Measurements from ENCODE around the gene PGGT1B. TPM values are rescaled to one million over a fixed set of nuclear protein-coding genes. Genes with fewer than 3 reads are reported as not detected.

The PGGT1B gene
- total RNA-seq, 1 experiment from 2014 or later, result 48.5 TPM

GRCh38 chr5:115284021-115284420 is 21.3 kb upstream of the PGGT1B start:
- ChIA-PET POLR2A (interaction anchor here (0.5 to 1.4 kb wide), 4 partner anchors 11 to 22 kb away, joined by 3 to 6 read pairs (median 4); no protein-coding TSS in a partner anchor), CTCF (no interaction called here)
- no peak for DNase-seq (ENCODE audit: unreplicated experiment)
- intact Hi-C loops (cut with micrococcal nuclease), result no loop called here
- Mint-ChIP-seq H3K36me3 (ENCODE audit: insufficient read depth, unreplicated experiment) (peaks cover 7% of the 10 kb centered on the region), H3K27ac (ENCODE audit: low read depth, unreplicated experiment) (no peak overlapping the region), H3K4me3 (ENCODE audit: unreplicated experiment) (no peak overlapping the region), H3K4me1 (ENCODE audit: insufficient read depth, unreplicated experiment) (peaks cover 15% of the 10 kb centered on the region), H3K27me3 (ENCODE audit: insufficient read depth, unreplicated experiment) (no peaks in the 10 kb centered on the region), H3K9me3 (ENCODE audit: unreplicated experiment) (no peaks in the 10 kb centered on the region)
- no TSS peak for BruUV-seq (replicated peaks)
- TF ChIP-seq CTCF (IDR thresholded peaks at IDR 0.05; ENCODE audit: unreplicated experiment), result no peak

GRCh38 chr5:115282131-115282530 is 19.5 kb upstream of the PGGT1B start:
- DNase-seq (ENCODE audit: unreplicated experiment), result no peak
- intact Hi-C loops (cut with micrococcal nuclease), result no loop called here
- H3K4me3 Mint-ChIP-seq (ENCODE audit: unreplicated experiment), result no peak overlapping the region
- BruUV-seq (replicated peaks), result no TSS peak
- POLR2A ChIA-PET, result no interaction called here
- peaks cover 7% of the 10 kb centered on the region for H3K36me3 Mint-ChIP-seq (ENCODE audit: insufficient read depth, unreplicated experiment)
- H3K9me3 Mint-ChIP-seq (ENCODE audit: unreplicated experiment), result no peaks in the 10 kb centered on the region
- TF ChIP-seq CTCF (IDR thresholded peaks at IDR 0.05; ENCODE audit: unreplicated experiment), result no peak
- CTCF ChIA-PET, result no interaction called here
- no peaks in the 10 kb centered on the region for H3K27me3 Mint-ChIP-seq (ENCODE audit: insufficient read depth, unreplicated experiment)
- no peak overlapping the region for H3K27ac Mint-ChIP-seq (ENCODE audit: low read depth, unreplicated experiment)
- peaks cover 15% of the 10 kb centered on the region for H3K4me1 Mint-ChIP-seq (ENCODE audit: insufficient read depth, unreplicated experiment)

- H3K4me3 Mint-ChIP-seq (ENCODE audit: unreplicated experiment), result no peak overlapping the region
- no TSS peak for BruUV-seq (replicated peaks)
- H3K27ac Mint-ChIP-seq (ENCODE audit: low read depth, unreplicated experiment), result no peak overlapping the region
- no peaks in the 10 kb centered on the region for H3K4me1 Mint-ChIP-seq (ENCODE audit: insufficient read depth, unreplicated experiment)
- H3K9me3 Mint-ChIP-seq (ENCODE audit: unreplicated experiment), result no peaks in the 10 kb centered on the region
- TF ChIP-seq CTCF (IDR thresholded peaks at IDR 0.05; ENCODE audit: unreplicated experiment), result no peak
- no peaks in the 10 kb centered on the region for H3K27me3 Mint-ChIP-seq (ENCODE audit: insufficient read depth, unreplicated experiment)
- no peak for DNase-seq (ENCODE audit: unreplicated experiment)
- ChIA-PET POLR2A (interaction anchor here (1.0 to 1.6 kb wide), 2 partner anchors 11 to 12 kb away, joined by 4 to 5 read pairs; partner anchors contain the start of gene PGGT1B), CTCF (no interaction called here)
- intact Hi-C loops (cut with micrococcal nuclease), result no loop called here
- H3K36me3 Mint-ChIP-seq (ENCODE audit: insufficient read depth, unreplicated experiment), result peaks cover 10% of the 10 kb centered on the region
Observed at GRCh38 chr5:115274584-115274983, 11.9 kb upstream of the PGGT1B start.

- BruUV-seq (replicated peaks), result no TSS peak
- CTCF ChIA-PET, result interaction anchor here (0.6 kb wide), 1 partner anchor 299 kb away, joined by 3 read pairs; no protein-coding TSS in a partner anchor
- no peak for TF ChIP-seq CTCF (IDR thresholded peaks at IDR 0.05; ENCODE audit: unreplicated experiment)
- Mint-ChIP-seq H3K36me3 (ENCODE audit: insufficient read depth, unreplicated experiment) (peaks cover 10% of the 10 kb centered on the region), H3K9me3 (ENCODE audit: unreplicated experiment) (no peaks in the 10 kb centered on the region), H3K4me3 (ENCODE audit: unreplicated experiment) (no peak overlapping the region), H3K27ac (ENCODE audit: low read depth, unreplicated experiment) (no peak overlapping the region), H3K4me1 (ENCODE audit: insufficient read depth, unreplicated experiment) (no peaks in the 10 kb centered on the region), H3K27me3 (ENCODE audit: insufficient read depth, unreplicated experiment) (no peaks in the 10 kb centered on the region)
- POLR2A ChIA-PET, result interaction anchor here (0.7 to 1.0 kb wide), 2 partner anchors 9 to 11 kb away, joined by 3 to 4 read pairs; no protein-coding TSS in a partner anchor
- no peak for DNase-seq (ENCODE audit: unreplicated experiment)
- intact Hi-C loops (cut with micrococcal nuclease), result no loop called here
Observed at GRCh38 chr5:115272297-115272958, 9.8 kb upstream of the PGGT1B start.
